ENCODE results near the gene GATAD2A. TPM values are rescaled to one million over a fixed set of nuclear protein-coding genes. Genes with fewer than 3 reads are reported as not detected.
"Not testable (repeated sequence)": the region's sequence is repeated elsewhere in the genome, so short reads cannot be mapped to it uniquely, and the experiment has no call there.

The GATAD2A gene
- polyA plus RNA-seq, 3 donors, result 46.4 to 58.0 (median 54.2) TPM

GRCh38 chr19:19385131-19385895 lies 20.2 kb upstream of the GATAD2A start:
- peak; percentile 94 to 100 (median 99) for DNase-seq (ENCODE audit: extremely low read depth in 1 of 11, low read depth in 9 of 11, low spot score in 4 of 11)

GRCh38 chr19:19385896-19386869 lies 19.3 kb upstream of the GATAD2A start:
- DNase-seq (ENCODE audit: extremely low read depth in 1 of 11, low read depth in 9 of 11, low spot score in 4 of 11), result no peak

GRCh38 chr19:19387108-19387507 lies 18.4 kb upstream of the GATAD2A start:
- no peak for DNase-seq (ENCODE audit: extremely low read depth in 1 of 11, low read depth in 9 of 11, low spot score in 4 of 11)

GRCh38 chr19:19388568-19389555 lies 16.6 kb upstream of the GATAD2A start:
- no peak for DNase-seq (ENCODE audit: extremely low read depth in 1 of 11, low read depth in 9 of 11, low spot score in 4 of 11)

GRCh38 chr19:19389683-19390082 lies 15.8 kb upstream of the GATAD2A start:
- DNase-seq (ENCODE audit: extremely low read depth in 1 of 11, low read depth in 9 of 11, low spot score in 4 of 11), result not testable (repeated sequence)

- not testable (repeated sequence) for DNase-seq (ENCODE audit: extremely low read depth in 1 of 11, low read depth in 9 of 11, low spot score in 4 of 11)
Observed at GRCh38 chr19:19394333-19394732, 11.1 kb upstream of the GATAD2A start.

- DNase-seq (ENCODE audit: extremely low read depth in 1 of 11, low read depth in 9 of 11, low spot score in 4 of 11), result no peak
Observed at GRCh38 chr19:19399733-19400433, 5.6 kb upstream of the GATAD2A start.

GRCh38 chr19:19402656-19403372 lies 2.7 kb upstream of the GATAD2A start:
- no peak for DNase-seq (ENCODE audit: extremely low read depth in 1 of 11, low read depth in 9 of 11, low spot score in 4 of 11)

- DNase-seq (ENCODE audit: extremely low read depth in 1 of 11, low read depth in 9 of 11, low spot score in 4 of 11), result no peak
Observed at GRCh38 chr19:19403373-19403901, 2.0 kb upstream of the GATAD2A start.

- no peak for DNase-seq (ENCODE audit: extremely low read depth in 1 of 11, low read depth in 9 of 11, low spot score in 4 of 11)
Observed at GRCh38 chr19:19405971-19406877, 749 bp downstream of the GATAD2A start.

GRCh38 chr19:19406878-19407632 lies 1.6 kb downstream of the GATAD2A start:
- no peak for DNase-seq (ENCODE audit: extremely low read depth in 1 of 11, low read depth in 9 of 11, low spot score in 4 of 11)

GRCh38 chr19:19407633-19407930 lies 2.1 kb downstream of the GATAD2A start:
- DNase-seq (ENCODE audit: extremely low read depth in 1 of 11, low read depth in 9 of 11, low spot score in 4 of 11), result no peak

GRCh38 chr19:19409205-19409604 lies 3.7 kb downstream of the GATAD2A start:
- no peak for DNase-seq (ENCODE audit: extremely low read depth in 1 of 11, low read depth in 9 of 11, low spot score in 4 of 11)

- no peak for DNase-seq (ENCODE audit: extremely low read depth in 1 of 11, low read depth in 9 of 11, low spot score in 4 of 11)
Observed at GRCh38 chr19:19409631-19410030, 4.2 kb downstream of the GATAD2A start.

- DNase-seq (ENCODE audit: extremely low read depth in 1 of 11, low read depth in 9 of 11, low spot score in 4 of 11), result no peak
Observed at GRCh38 chr19:19410553-19411550, 5.4 kb downstream of the GATAD2A start.

Measured in renal cortex interstitium (tissue), 11 donors.